ENCODE results near the gene STRBP.
"Not testable (repeated sequence)": the region's sequence is repeated elsewhere in the genome, so short reads cannot be mapped to it uniquely, and the experiment has no call there.

The STRBP gene

GRCh38 chr9:123268465-123269259, at the start of gene STRBP:
Gene STRBP (minus strand): TSS chr9:123268586. CDS start chr9:123184134, 84,452 bp downstream.
- peak; percentile 93 for DNase-seq (ENCODE audit: low read depth)

- DNase-seq (ENCODE audit: low read depth), result no peak
Measured at GRCh38 chr9:123316053-123316718, 47.8 kb upstream of the STRBP start.

GRCh38 chr9:123315635-123316034, 47.2 kb upstream of the STRBP start:
- no peak for DNase-seq (ENCODE audit: low read depth)

- DNase-seq (ENCODE audit: low read depth), result no peak
Measured at GRCh38 chr9:123314617-123315016, 46.2 kb upstream of the STRBP start.

- DNase-seq (ENCODE audit: low read depth), result no peak
Measured at GRCh38 chr9:123312306-123312877, 44.0 kb upstream of the STRBP start.

- no peak for DNase-seq (ENCODE audit: low read depth)
Measured at GRCh38 chr9:123311250-123311752, 42.9 kb upstream of the STRBP start.

GRCh38 chr9:123310551-123311249, 42.3 kb upstream of the STRBP start:
- no peak for DNase-seq (ENCODE audit: low read depth)

GRCh38 chr9:123309611-123310010, 41.2 kb upstream of the STRBP start:
- no peak for DNase-seq (ENCODE audit: low read depth)

- no peak for DNase-seq (ENCODE audit: low read depth)
Measured at GRCh38 chr9:123305879-123306278, 37.5 kb upstream of the STRBP start.

GRCh38 chr9:123304340-123304691, 35.9 kb upstream of the STRBP start:
- no peak for DNase-seq (ENCODE audit: low read depth)

GRCh38 chr9:123302348-123303214, 34.2 kb upstream of the STRBP start:
- no peak for DNase-seq (ENCODE audit: low read depth)

GRCh38 chr9:123301936-123302335, 33.5 kb upstream of the STRBP start:
- not testable (repeated sequence) for DNase-seq (ENCODE audit: low read depth)

GRCh38 chr9:123300554-123300953, 32.2 kb upstream of the STRBP start:
- no peak for DNase-seq (ENCODE audit: low read depth)

GRCh38 chr9:123299558-123300126, 31.3 kb upstream of the STRBP start:
- no peak for DNase-seq (ENCODE audit: low read depth)

- no peak for DNase-seq (ENCODE audit: low read depth)
Measured at GRCh38 chr9:123296174-123296573, 27.8 kb upstream of the STRBP start.

- DNase-seq (ENCODE audit: low read depth), result no peak
Measured at GRCh38 chr9:123291736-123292135, 23.4 kb upstream of the STRBP start.

GRCh38 chr9:123290764-123291163, 22.4 kb upstream of the STRBP start:
- no peak for DNase-seq (ENCODE audit: low read depth)

GRCh38 chr9:123287639-123288038, 19.3 kb upstream of the STRBP start:
- no peak for DNase-seq (ENCODE audit: low read depth)

- DNase-seq (ENCODE audit: low read depth), result no peak
Measured at GRCh38 chr9:123286324-123286723, 17.9 kb upstream of the STRBP start.

- DNase-seq (ENCODE audit: low read depth), result no peak
Measured at GRCh38 chr9:123284656-123285055, 16.3 kb upstream of the STRBP start.

GRCh38 chr9:123283455-123283854, 15.1 kb upstream of the STRBP start:
- no peak for DNase-seq (ENCODE audit: low read depth)

Measured in activated T-cell treated with anti-CD3 and anti-CD28 coated beads for 48 hours (primary cell).